Gastroesophageal sphincter (tissue), 4 donors: ENCODE data around the gene PWWP2B. TPM values are rescaled to one million over a fixed set of nuclear protein-coding genes. Genes with fewer than 3 reads are reported as not detected.

Experiments
- ATAC-seq: fragments of 150-250 bp; one replicate; pipeline ENCODE4 v1.9.1; 2016; ENCODE audit warnings: mild to moderate bottlenecking, moderate library complexity
- H3K27ac ChIP-seq, 4 donors: fragments of 200-600 bp; sonication (generic) in 3 of 4; 1 replicate in 3 of 4; 2 replicates in 1 of 4; pipeline ENCODE4 v1.5.1; 2016 to 2019
- H3K27me3 ChIP-seq: fragments of 200-600 bp; sonication (generic); one replicate; pipeline ENCODE4 v1.5.1; 2019
- H3K36me3 ChIP-seq, 2 donors: fragments of 200-600 bp; sonication (generic); one replicate each; pipeline ENCODE4 v1.5.1; 2019; ENCODE audit warnings: control low read depth in 1 of 2
- H3K4me1 ChIP-seq, 3 donors: fragments of 200-600 bp; sonication (generic); 1 replicate in 2 of 3; 2 replicates in 1 of 3; pipeline ENCODE4 v1.5.1; 2016 to 2019; ENCODE audit warnings: control low read depth in 2 of 3
- H3K4me3 ChIP-seq, 2 donors: fragments of 200-600 bp; sonication (generic); one replicate each; pipeline ENCODE4 v1.5.1; 2019; ENCODE audit warnings: mild to moderate bottlenecking in 1 of 2, moderate library complexity in 1 of 2
- H3K9me3 ChIP-seq, 3 donors: fragments of 200-600 bp; sonication (generic); one replicate each; pipeline ENCODE4 v1.5.1; 2017 to 2019; ENCODE audit warnings: control low read depth in 2 of 3
- CTCF ChIP-seq, 4 experiments: fragments of 200-600 bp in 2 of 4; fragments of 450-650 bp in 2 of 4; sonication (generic) in 1 of 4; IDR thresholded peaks; one replicate each; pipeline ENCODE4 v1.5.1; 2017 to 2019; ENCODE audit warnings: antibody characterized with exemption in 4 of 4, mild to moderate bottlenecking in 2 of 4, moderate library complexity in 2 of 4
- EP300 ChIP-seq: sonication (generic); formaldehyde crosslinking; IDR thresholded peaks from one replicate; pipeline ENCODE4 v1.6.1; 2017; ENCODE audit warnings: antibody characterized with exemption, mild to moderate bottlenecking
- POLR2A ChIP-seq, 2 donors: fragments of 450-650 bp; IDR thresholded peaks; one replicate each; pipeline ENCODE4 v1.6.1; 2017; ENCODE audit warnings: antibody characterized with exemption in 2 of 2, mild to moderate bottlenecking in 2 of 2, moderate library complexity in 1 of 2
- POLR2AphosphoS5 ChIP-seq: sonication (generic); formaldehyde crosslinking; IDR thresholded peaks from one replicate; pipeline ENCODE4 v1.6.1; 2017; ENCODE audit warnings: antibody characterized with exemption
- WGBS, 2 donors: methylation state at CpG; one replicate each; pipeline ENCODE4 v1.1.5; 2018; ENCODE audit warnings: low coverage in 1 of 2; 5-methylcytosine and 5-hydroxymethylcytosine counted together
- total RNA-seq, 4 donors: library from RNA; depleted of rRNA; stranded (reverse); fragments of >200 nt; gene quantifications; one replicate each; pipeline ENCODE4 v1.1.0, GENCODE V29; 2016

The PWWP2B gene
- total RNA-seq, 4 donors from 2014 or later = 11.3 to 17.1 (median 14.8) TPM

- H3K27ac ChIP-seq = no peak overlapping the region
- no peak for ATAC-seq
- H3K9me3 ChIP-seq = no peaks in the 10 kb centered on the region
- no peaks in the 10 kb centered on the region for H3K27me3 ChIP-seq
- H3K4me3 ChIP-seq = no peak overlapping the region
- no peaks in the 10 kb centered on the region for H3K4me1 ChIP-seq
- H3K36me3 ChIP-seq = peaks cover 0 to 53% of the 10 kb centered on the region in 2 donors
- TF ChIP-seq POLR2AphosphoS5 = no peak
- TF ChIP-seq CTCF (IDR thresholded peaks at IDR 0.05) = no peak
- no peak for TF ChIP-seq EP300
- TF ChIP-seq POLR2A (IDR thresholded peaks at IDR 0.05) = no peak
- WGBS, 2 donors = 60 to 87% methylated on average over 1 to 7 of the region's 12 CpGs
Observed at GRCh38 chr10:132362151-132362611, 34.8 kb upstream of the PWWP2B start.

GRCh38 chr10:132363376-132363775 lies 33.6 kb upstream of the PWWP2B start:
- 71 to 79% methylated on average over 3 to 5 of the region's 15 CpGs for WGBS, 2 donors
- no peaks in the 10 kb centered on the region for H3K27me3 ChIP-seq
- no peaks in the 10 kb centered on the region for H3K4me1 ChIP-seq
- H3K27ac ChIP-seq = no peak overlapping the region
- no peak for TF ChIP-seq POLR2AphosphoS5
- TF ChIP-seq POLR2A (IDR thresholded peaks at IDR 0.05) = no peak
- TF ChIP-seq CTCF (IDR thresholded peaks at IDR 0.05) = no peak
- no peak for TF ChIP-seq EP300
- peaks cover 0 to 59% of the 10 kb centered on the region in 2 donors for H3K36me3 ChIP-seq
- ATAC-seq = no peak
- no peak overlapping the region for H3K4me3 ChIP-seq
- peaks cover 0 to 4% (median 0%) of the 10 kb centered on the region in 3 donors for H3K9me3 ChIP-seq

- no peak overlapping the region for H3K4me3 ChIP-seq
- WGBS, 2 donors = 47 to 59% methylated on average over 12 to 14 of the region's 16 CpGs
- no peak overlapping the region for H3K27ac ChIP-seq
- H3K27me3 ChIP-seq = no peaks in the 10 kb centered on the region
- TF ChIP-seq POLR2AphosphoS5 (no peak), CTCF (IDR thresholded peaks at IDR 0.05) (no peak), POLR2A (IDR thresholded peaks at IDR 0.05) (no peak)
- H3K36me3 ChIP-seq = peaks cover 0 to 65% of the 10 kb centered on the region in 2 donors
- H3K9me3 ChIP-seq = peaks cover 0 to 4% (median 0%) of the 10 kb centered on the region in 3 donors
- ATAC-seq = peak; percentile 85
- H3K4me1 ChIP-seq = no peaks in the 10 kb centered on the region
Observed at GRCh38 chr10:132363921-132364593, 32.9 kb upstream of the PWWP2B start.

GRCh38 chr10:132364594-132364970 lies 32.4 kb upstream of the PWWP2B start:
- Histone ChIP-seq H3K27me3 (no peaks in the 10 kb centered on the region), H3K36me3 (peaks cover 0 to 67% of the 10 kb centered on the region in 2 donors), H3K4me3 (no peak overlapping the region), H3K9me3 (peaks cover 0 to 4% (median 0%) of the 10 kb centered on the region in 3 donors), H3K4me1 (no peaks in the 10 kb centered on the region), H3K27ac (no peak overlapping the region)
- WGBS, 2 donors = 80 to 94% methylated on average over 3 to 9 of the region's 14 CpGs
- no peak for TF ChIP-seq CTCF (IDR thresholded peaks at IDR 0.05)
- TF ChIP-seq POLR2A (IDR thresholded peaks at IDR 0.05) = no peak
- TF ChIP-seq EP300 = no peak
- no peak for TF ChIP-seq POLR2AphosphoS5
- peak; percentile 40 for ATAC-seq

GRCh38 chr10:132365102-132365501 lies 31.9 kb upstream of the PWWP2B start:
- peaks cover 0 to 4% (median 0%) of the 10 kb centered on the region in 3 donors for H3K9me3 ChIP-seq
- no peaks in the 10 kb centered on the region for H3K27me3 ChIP-seq
- TF ChIP-seq POLR2A (IDR thresholded peaks at IDR 0.05) = no peak
- no peak for TF ChIP-seq POLR2AphosphoS5
- no peak for TF ChIP-seq EP300
- no peak for TF ChIP-seq CTCF (IDR thresholded peaks at IDR 0.05)
- no peak overlapping the region for H3K27ac ChIP-seq
- no peak overlapping the region for H3K4me3 ChIP-seq
- no peaks in the 10 kb centered on the region for H3K4me1 ChIP-seq
- no peak for ATAC-seq
- H3K36me3 ChIP-seq = peaks cover 0 to 67% of the 10 kb centered on the region in 2 donors
- 92 to 94% methylated on average over 4 to 8 of the region's 9 CpGs for WGBS, 2 donors
